ENCODE results near the gene HOXB2. TPM values are rescaled to one million over a fixed set of nuclear protein-coding genes. Genes with fewer than 3 reads are reported as not detected.
A peak's percentile ranks its signal among the peaks of the same experiment; 100 is the strongest.

Gene HOXB2
- total and polyA plus RNA-seq, 4 donors = 6.6 to 62.4 (median 33.7) TPM

GRCh38 chr17:48500435-48501426 is 44.2 kb downstream of the HOXB2 start:
- H3K4me3 ChIP-seq (ENCODE audit: low read depth, low read length) = no peak overlapping the region
- WGBS (ENCODE audit: insufficient coverage) = 79% methylated on average over 3 of the region's 12 CpGs
- H3K4me1 ChIP-seq (ENCODE audit: control insufficient read depth, insufficient read depth, low read length) = no peaks in the 10 kb centered on the region
- no peaks in the 10 kb centered on the region for H3K9me3 ChIP-seq (ENCODE audit: control insufficient read depth, insufficient read depth, low read length)
- DNase-seq (ENCODE audit: low read depth in 4 of 6, low spot score in 6 of 6) = no peak
- H3K27me3 ChIP-seq (ENCODE audit: control insufficient read depth, insufficient read depth, low read length) = no peaks in the 10 kb centered on the region
- no peaks in the 10 kb centered on the region for H3K36me3 ChIP-seq (ENCODE audit: control insufficient read depth, insufficient read depth, low read length)
- peak overlapping the region; percentile 54 for H3K27ac ChIP-seq (ENCODE audit: low read depth, low read length)

GRCh38 chr17:48499735-48500434 is 45.0 kb downstream of the HOXB2 start:
- Histone ChIP-seq H3K27me3 (ENCODE audit: control insufficient read depth, insufficient read depth, low read length) (no peaks in the 10 kb centered on the region), H3K27ac (ENCODE audit: low read depth, low read length) (peak overlapping the region; percentile 22), H3K9me3 (ENCODE audit: control insufficient read depth, insufficient read depth, low read length) (no peaks in the 10 kb centered on the region), H3K4me1 (ENCODE audit: control insufficient read depth, insufficient read depth, low read length) (no peaks in the 10 kb centered on the region), H3K36me3 (ENCODE audit: control insufficient read depth, insufficient read depth, low read length) (no peaks in the 10 kb centered on the region), H3K4me3 (ENCODE audit: low read depth, low read length) (no peak overlapping the region)
- DNase-seq (ENCODE audit: low read depth in 4 of 6, low spot score in 6 of 6) = no peak
- 97% methylated on average over 3 of the region's 5 CpGs for WGBS (ENCODE audit: insufficient coverage)

- no peak overlapping the region for H3K27ac ChIP-seq (ENCODE audit: low read depth, low read length)
- H3K36me3 ChIP-seq (ENCODE audit: control insufficient read depth, insufficient read depth, low read length) = no peaks in the 10 kb centered on the region
- no peak for DNase-seq (ENCODE audit: low read depth in 4 of 6, low spot score in 6 of 6)
- no peaks in the 10 kb centered on the region for H3K9me3 ChIP-seq (ENCODE audit: control insufficient read depth, insufficient read depth, low read length)
- no peak overlapping the region for H3K4me3 ChIP-seq (ENCODE audit: low read depth, low read length)
- no peaks in the 10 kb centered on the region for H3K4me1 ChIP-seq (ENCODE audit: control insufficient read depth, insufficient read depth, low read length)
- no peaks in the 10 kb centered on the region for H3K27me3 ChIP-seq (ENCODE audit: control insufficient read depth, insufficient read depth, low read length)
- no CpG with 5 or more reads among the region's 3 CpGs for WGBS (ENCODE audit: insufficient coverage)
These were observed 45.7 kb downstream of the HOXB2 start for GRCh38 chr17:48499248-48499647.

GRCh38 chr17:48498164-48498850 is 46.6 kb downstream of the HOXB2 start:
- peak in 1 of 6 donors; percentile 41 for DNase-seq (ENCODE audit: low read depth in 4 of 6, low spot score in 6 of 6)
- Histone ChIP-seq H3K4me1 (ENCODE audit: control insufficient read depth, insufficient read depth, low read length) (peaks cover 3% of the 10 kb centered on the region), H3K4me3 (ENCODE audit: low read depth, low read length) (no peak overlapping the region), H3K27me3 (ENCODE audit: control insufficient read depth, insufficient read depth, low read length) (no peaks in the 10 kb centered on the region), H3K27ac (ENCODE audit: low read depth, low read length) (peak overlapping the region; percentile 40), H3K9me3 (ENCODE audit: control insufficient read depth, insufficient read depth, low read length) (no peaks in the 10 kb centered on the region), H3K36me3 (ENCODE audit: control insufficient read depth, insufficient read depth, low read length) (no peaks in the 10 kb centered on the region)
- WGBS (ENCODE audit: insufficient coverage) = 54% methylated on average over 6 of the region's 6 CpGs

- peaks cover 14% of the 10 kb centered on the region for H3K4me1 ChIP-seq (ENCODE audit: control insufficient read depth, insufficient read depth, low read length)
- WGBS (ENCODE audit: insufficient coverage) = 89% methylated on average over 1 of the region's 2 CpGs
- no peak overlapping the region for H3K4me3 ChIP-seq (ENCODE audit: low read depth, low read length)
- no peak for DNase-seq (ENCODE audit: low read depth in 4 of 6, low spot score in 6 of 6)
- H3K27me3 ChIP-seq (ENCODE audit: control insufficient read depth, insufficient read depth, low read length) = no peaks in the 10 kb centered on the region
- no peak overlapping the region for H3K27ac ChIP-seq (ENCODE audit: low read depth, low read length)
- H3K36me3 ChIP-seq (ENCODE audit: control insufficient read depth, insufficient read depth, low read length) = no peaks in the 10 kb centered on the region
- H3K9me3 ChIP-seq (ENCODE audit: control insufficient read depth, insufficient read depth, low read length) = no peaks in the 10 kb centered on the region
These were observed 47.8 kb downstream of the HOXB2 start for GRCh38 chr17:48497103-48497502.

- Histone ChIP-seq H3K9me3 (ENCODE audit: control insufficient read depth, insufficient read depth, low read length) (no peaks in the 10 kb centered on the region), H3K27ac (ENCODE audit: low read depth, low read length) (no peak overlapping the region), H3K4me3 (ENCODE audit: low read depth, low read length) (no peak overlapping the region), H3K27me3 (ENCODE audit: control insufficient read depth, insufficient read depth, low read length) (no peaks in the 10 kb centered on the region), H3K4me1 (ENCODE audit: control insufficient read depth, insufficient read depth, low read length) (peaks cover 21% of the 10 kb centered on the region), H3K36me3 (ENCODE audit: control insufficient read depth, insufficient read depth, low read length) (no peaks in the 10 kb centered on the region)
- no peak for DNase-seq (ENCODE audit: low read depth in 4 of 6, low spot score in 6 of 6)
- 100% methylated on average over 4 of the region's 8 CpGs for WGBS (ENCODE audit: insufficient coverage)
These were observed 50.6 kb downstream of the HOXB2 start for GRCh38 chr17:48494335-48494734.

Other genes starting within 250 kb of the HOXB2 start
- gene SKAP1, start 114.9 kb downstream of the HOXB2 start, total RNA-seq = 10 to 100 TPM in 1 of 2 donors, 1 to 10 TPM in 1; 4.4 to 17.0 TPM
- 10 to 100 TPM; 32.3 to 36.1 TPM for gene SKAP1, start 114.9 kb downstream of the HOXB2 start, polyA plus RNA-seq (ENCODE audit: insufficient read length in 2 of 2)
- gene HOXB1, start 14.1 kb downstream of the HOXB2 start, total RNA-seq = under 1 TPM in 1 of 2 donors, not detected in 1; 0.20 TPM
- under 1 TPM; 0.16 to 0.32 TPM for gene HOXB1, start 14.1 kb downstream of the HOXB2 start, polyA plus RNA-seq (ENCODE audit: insufficient read length in 2 of 2)
- 1 to 10 TPM; 6.0 to 6.5 TPM for gene HOXB4, start 33.2 kb upstream of the HOXB2 start, total RNA-seq
- gene HOXB4, start 33.2 kb upstream of the HOXB2 start, polyA plus RNA-seq (ENCODE audit: insufficient read length in 2 of 2) = 10 to 100 TPM; 13.5 to 16.6 TPM
- 10 to 100 TPM; 23.8 to 48.5 TPM for gene HOXB3, start 45.1 kb upstream of the HOXB2 start, total RNA-seq
- gene HOXB3, start 45.1 kb upstream of the HOXB2 start, polyA plus RNA-seq (ENCODE audit: insufficient read length in 2 of 2) = 100 to 1,000 TPM; 141 to 162 TPM
- 1 to 10 TPM; 2.9 to 4.2 TPM for gene HOXB5, start 48.7 kb upstream of the HOXB2 start, total RNA-seq
- gene HOXB5, start 48.7 kb upstream of the HOXB2 start, polyA plus RNA-seq (ENCODE audit: insufficient read length in 2 of 2) = 100 to 1,000 TPM; 108 to 116 TPM
- gene HOXB6, start 59.9 kb upstream of the HOXB2 start, total RNA-seq = 10 to 100 TPM; 20.2 to 41.3 TPM
- gene HOXB6, start 59.9 kb upstream of the HOXB2 start, polyA plus RNA-seq (ENCODE audit: insufficient read length in 2 of 2) = 100 to 1,000 TPM; 132 to 142 TPM
- 10 to 100 TPM; 16.6 to 18.7 TPM for gene HOXB7, start 65.9 kb upstream of the HOXB2 start, total RNA-seq
- gene HOXB7, start 65.9 kb upstream of the HOXB2 start, polyA plus RNA-seq (ENCODE audit: insufficient read length in 2 of 2) = 10 to 100 TPM; 80.7 to 99.7 TPM
- 100 to 1,000 TPM in 1 of 2 donors, 10 to 100 TPM in 1; 23.7 to 110 TPM for gene HOXB8, start 70.2 kb upstream of the HOXB2 start, total RNA-seq
- 100 to 1,000 TPM; 499 to 522 TPM for gene HOXB8, start 70.2 kb upstream of the HOXB2 start, polyA plus RNA-seq (ENCODE audit: insufficient read length in 2 of 2)
- 10 to 100 TPM; 19.8 to 23.9 TPM for gene HOXB9, start 81.2 kb upstream of the HOXB2 start, total RNA-seq
- 100 to 1,000 TPM; 234 to 413 TPM for gene HOXB9, start 81.2 kb upstream of the HOXB2 start, polyA plus RNA-seq (ENCODE audit: insufficient read length in 2 of 2)
- gene PRAC1, start 177.4 kb upstream of the HOXB2 start, total RNA-seq = not detected
- not detected for gene PRAC1, start 177.4 kb upstream of the HOXB2 start, polyA plus RNA-seq (ENCODE audit: insufficient read length in 2 of 2)
- not detected for gene PRAC2, start 178.1 kb upstream of the HOXB2 start, total RNA-seq
- gene PRAC2, start 178.1 kb upstream of the HOXB2 start, polyA plus RNA-seq (ENCODE audit: insufficient read length in 2 of 2) = not detected
- gene HOXB13, start 183.6 kb upstream of the HOXB2 start, total RNA-seq = under 1 TPM in 1 of 2 donors, not detected in 1; 0.40 TPM
- gene HOXB13, start 183.6 kb upstream of the HOXB2 start, polyA plus RNA-seq (ENCODE audit: insufficient read length in 2 of 2) = not detected